Stimulated activated CD4-positive, alpha-beta T cell treated with anti-CD3 and anti-CD28 coated beads, Interleukin-1b, Interleukin-23, amount 100 ng/mL, for 4 hours (primary cell): ENCODE measurements around the gene HMGCLL1.

Experiments used
- DNase-seq, 2 donors: peaks; one replicate each; pipeline ENCODE4 v3.0.0-alpha.2; 2020; ENCODE audit warnings: low read depth in 2 of 2

HMGCLL1 gene

DNA sequence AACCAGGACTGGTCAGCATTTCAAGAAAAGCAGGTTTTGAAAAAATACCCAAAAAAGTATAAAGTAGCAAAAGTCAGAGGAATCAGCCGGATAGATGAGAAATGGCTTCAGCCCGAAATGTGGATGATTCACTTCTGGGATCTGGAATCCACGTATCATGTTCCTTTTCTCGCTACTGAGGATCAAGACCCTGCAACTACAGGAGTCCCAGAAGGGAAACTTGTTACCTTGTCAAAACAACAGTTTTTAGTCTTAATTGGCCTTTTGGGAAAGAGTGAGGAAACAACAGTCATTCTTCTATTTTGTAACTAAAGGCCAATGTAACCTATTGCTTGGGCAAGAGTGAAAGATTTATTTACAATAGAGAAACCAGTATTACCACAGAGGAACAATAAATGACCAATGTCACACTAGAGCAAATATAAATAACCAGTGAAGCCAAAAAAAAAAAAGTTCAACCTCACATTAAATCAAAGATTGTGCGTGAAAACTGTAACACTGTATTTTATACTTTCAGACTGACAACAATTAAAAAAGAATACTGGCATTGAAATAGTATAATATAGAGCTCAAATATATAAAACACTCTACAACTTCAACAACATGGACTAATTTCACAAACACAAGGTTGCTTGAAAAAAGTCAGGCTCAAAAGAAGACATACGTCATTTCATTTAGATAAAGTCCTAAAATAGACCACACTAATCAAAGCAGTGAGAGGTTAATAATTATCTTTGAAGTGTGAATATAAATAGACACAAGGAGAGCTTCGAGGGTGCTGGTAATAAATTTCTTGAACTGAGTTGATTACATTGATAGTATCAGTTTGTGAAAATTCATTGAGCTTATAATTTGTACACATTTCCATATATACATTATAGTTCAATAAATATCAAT is 135.5 kb downstream of the HMGCLL1 start:
- DNase-seq: no peak

GRCh38 chr6:55438203-55438602 is 140.8 kb downstream of the HMGCLL1 start:
- DNase-seq: no peak

- no peak for DNase-seq
These were observed 141.9 kb downstream of the HMGCLL1 start for GRCh38 chr6:55437141-55437540.

- no peak for DNase-seq
These were observed 145.4 kb downstream of the HMGCLL1 start for GRCh38 chr6:55433446-55434130.

- no peak for DNase-seq
These were observed 155.1 kb downstream of the HMGCLL1 start for GRCh38 chr6:55423933-55424332.

GRCh38 chr6:55410674-55411073 is 168.3 kb downstream of the HMGCLL1 start:
- DNase-seq: no peak

DNA sequence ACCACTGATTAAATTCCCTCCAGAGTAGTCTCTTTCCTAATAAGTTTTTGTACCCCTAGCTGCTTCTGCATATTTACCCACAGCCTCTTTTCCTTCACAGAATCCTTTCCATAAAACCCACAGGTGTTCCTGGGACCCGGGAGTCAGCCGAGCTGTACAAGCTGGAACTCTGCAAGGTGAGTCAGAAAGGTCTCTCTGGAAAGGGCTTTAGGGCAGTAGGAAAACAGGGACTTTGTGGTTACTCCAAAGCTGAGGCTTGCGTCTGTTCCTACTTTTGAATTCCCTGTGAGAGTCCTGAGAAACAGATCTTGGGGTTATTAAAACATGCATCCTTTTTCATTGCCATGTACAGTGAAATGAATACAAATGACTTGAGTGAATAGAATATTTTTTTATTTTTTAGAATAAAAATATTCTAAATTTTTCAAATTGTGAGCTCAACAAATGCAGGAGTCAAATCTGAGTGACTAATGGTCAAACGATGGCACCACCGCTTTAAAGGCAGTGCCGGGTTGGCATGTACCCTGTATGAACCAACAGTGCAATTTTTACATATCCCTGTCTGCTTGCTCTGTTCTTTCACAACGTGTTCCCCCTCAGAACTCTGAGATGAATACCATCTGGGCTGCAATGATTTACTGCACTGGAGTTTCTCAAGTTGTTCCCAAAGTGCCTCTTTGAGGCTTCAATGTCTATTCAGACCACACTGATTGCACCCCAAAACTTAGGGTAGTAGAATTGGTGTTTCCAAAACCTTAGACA is 173.3 kb downstream of the HMGCLL1 start:
- no peak for DNase-seq

- no peak for DNase-seq
These were observed 179.6 kb downstream of the HMGCLL1 start for GRCh38 chr6:55399351-55399750.

DNA sequence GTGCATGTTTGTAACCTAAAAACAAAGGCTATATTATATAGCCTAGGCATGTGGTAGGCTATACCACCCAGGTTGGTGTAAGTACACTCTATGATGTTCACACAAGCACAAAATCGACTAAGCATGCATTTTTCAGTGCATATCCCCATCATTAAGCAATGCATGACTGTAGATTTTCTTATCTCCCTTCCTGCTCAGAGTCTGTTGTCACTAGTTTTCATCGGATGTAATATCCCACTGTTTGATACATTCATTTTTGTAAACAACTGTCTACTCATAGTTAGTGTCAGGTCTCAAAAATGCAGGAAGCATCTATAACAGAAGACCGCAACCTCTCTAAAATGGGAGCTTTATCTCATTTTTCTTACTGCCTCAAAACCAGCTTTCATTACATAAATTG is 181.0 kb downstream of the HMGCLL1 start:
- DNase-seq: no peak

DNA sequence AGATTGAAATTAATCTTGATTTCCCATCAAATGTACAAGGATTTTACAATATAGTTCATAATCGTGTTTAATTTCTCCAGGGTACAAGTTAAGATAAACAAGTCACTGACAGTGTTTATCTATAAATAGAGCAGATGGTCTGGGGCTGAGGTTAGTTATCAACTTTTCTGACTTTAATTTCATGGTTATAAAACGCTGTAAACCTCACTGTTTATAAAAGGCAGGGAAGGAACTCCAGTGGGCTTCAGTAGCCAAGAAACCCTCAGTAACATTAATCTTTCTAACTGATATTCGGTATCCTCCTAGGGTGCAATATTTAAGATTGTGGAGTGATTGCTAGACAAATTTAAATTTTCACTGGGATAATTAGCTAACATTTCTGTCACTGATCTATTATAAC is 183.1 kb downstream of the HMGCLL1 start:
- DNase-seq: no peak

- no peak for DNase-seq
These were observed 190.8 kb downstream of the HMGCLL1 start for GRCh38 chr6:55388211-55388610.
